Measurements from ENCODE around the gene GLDC.

Gene GLDC

GRCh38 chr9:6616951-6617602 is 28.5 kb downstream of the GLDC start:
- no peak for DNase-seq

- DNase-seq: no peak
Observed at GRCh38 chr9:6614489-6614888, 31.0 kb downstream of the GLDC start.

- no peak for DNase-seq
Observed at GRCh38 chr9:6611865-6612264, 33.7 kb downstream of the GLDC start.

GRCh38 chr9:6610073-6610472 is 35.5 kb downstream of the GLDC start:
- no peak for DNase-seq

GRCh38 chr9:6609497-6610016 is 36.0 kb downstream of the GLDC start:
- no peak for DNase-seq

- no peak for DNase-seq
Observed at GRCh38 chr9:6605202-6605601, 40.3 kb downstream of the GLDC start.

GRCh38 chr9:6600426-6600825 is 45.1 kb downstream of the GLDC start:
- DNase-seq: no peak

GRCh38 chr9:6600006-6600405 is 45.5 kb downstream of the GLDC start:
- no peak for DNase-seq

GRCh38 chr9:6598249-6598725 is 47.2 kb downstream of the GLDC start:
- DNase-seq: no peak

GRCh38 chr9:6592791-6593190 is 52.7 kb downstream of the GLDC start:
- no peak for DNase-seq

GRCh38 chr9:6592231-6592630 is 53.3 kb downstream of the GLDC start:
- no peak for DNase-seq

GRCh38 chr9:6590772-6591384 is 54.7 kb downstream of the GLDC start:
- no peak for DNase-seq

GRCh38 chr9:6590334-6590733 is 55.2 kb downstream of the GLDC start:
- DNase-seq: no peak

- DNase-seq: no peak
Observed at GRCh38 chr9:6584881-6585597, 60.5 kb downstream of the GLDC start.

GRCh38 chr9:6581253-6581652 is 64.3 kb downstream of the GLDC start:
- no peak for DNase-seq

- no peak for DNase-seq
Observed at GRCh38 chr9:6579613-6580012, 65.9 kb downstream of the GLDC start.

- DNase-seq: no peak
Observed at GRCh38 chr9:6576987-6577386, 68.5 kb downstream of the GLDC start.

GRCh38 chr9:6575324-6576034 is 70.0 kb downstream of the GLDC start:
- DNase-seq: no peak

- no peak for DNase-seq
Observed at GRCh38 chr9:6567140-6567591, 78.4 kb downstream of the GLDC start.

- no peak for DNase-seq
Observed at GRCh38 chr9:6566409-6567139, 79.0 kb downstream of the GLDC start.

GRCh38 chr9:6565312-6565711 is 80.2 kb downstream of the GLDC start:
- no peak for DNase-seq

GRCh38 chr9:6564868-6565267 is 80.7 kb downstream of the GLDC start:
- DNase-seq: no peak
